ENCODE results near the gene BRD4. TPM values are rescaled to one million over a fixed set of nuclear protein-coding genes. Genes with fewer than 3 reads are reported as not detected.

BRD4 gene
- total and polyA plus RNA-seq, 5 donors from 2014 or later, result 6.6 to 168 (median 9.4) TPM

- H3K27me3 ChIP-seq (ENCODE audit: control insufficient read depth, insufficient read depth, low read length), result no peaks in the 10 kb centered on the region
- Mint-ChIP-seq H3K9me3 (no peaks in the 10 kb centered on the region), H3K4me3 (peak overlapping the region in 3 of 4 donors; percentile 61 to 71 (median 65)), H3K27ac (peak overlapping the region; percentile 72 to 91 (median 81)), H3K27me3 (no peaks in the 10 kb centered on the region), H3K36me3 (no peaks in the 10 kb centered on the region), H3K4me1 (peaks cover 42 to 98% (median 85%) of the 10 kb centered on the region in 4 donors)
- H3K36me3 ChIP-seq (ENCODE audit: control insufficient read depth, insufficient read depth, low read length), result no peaks in the 10 kb centered on the region
- ATAC-seq (ENCODE audit: low read depth in 2 of 2), result peak in 1 of 2 donors; percentile 16
- H3K9me3 ChIP-seq (ENCODE audit: control insufficient read depth in 2 of 2, low read length in 2 of 2), result no peaks in the 10 kb centered on the region
- H3K4me1 ChIP-seq (ENCODE audit: control insufficient read depth, insufficient read depth, low read length, poor library complexity, severe bottlenecking), result peaks cover 99% of the 10 kb centered on the region
- DNase-seq, result no peak
- peak overlapping the region; percentile 62 for H3K4me3 ChIP-seq (ENCODE audit: low read depth, low read length)
- H3K27ac ChIP-seq (ENCODE audit: insufficient read depth, low read length, poor library complexity, severe bottlenecking), result no peak overlapping the region
These were observed 46.3 kb downstream of the BRD4 start for GRCh38 chr19:15285896-15286591.

DNA sequence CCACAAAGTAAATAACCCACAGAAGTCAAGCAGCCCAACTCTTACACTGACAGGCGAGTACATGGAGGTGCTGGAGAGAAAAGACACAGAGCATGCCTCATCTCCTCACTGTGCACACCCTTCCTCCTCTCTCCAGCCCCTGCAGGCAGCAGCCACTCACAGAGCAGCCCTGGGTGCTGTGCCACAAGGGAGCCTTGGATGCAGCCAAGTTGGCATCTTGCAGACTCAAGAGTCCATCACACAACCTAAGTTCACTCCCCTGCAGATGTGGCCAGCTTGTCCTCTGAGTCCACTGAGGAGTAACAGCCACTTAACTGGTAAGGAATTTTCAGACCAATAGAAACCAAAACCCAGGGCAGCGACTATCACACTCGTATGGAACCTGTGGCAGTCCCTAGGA is 47.4 kb downstream of the BRD4 start:
- Mint-ChIP-seq H3K9me3 (no peaks in the 10 kb centered on the region), H3K4me1 (peaks cover 42 to 98% (median 85%) of the 10 kb centered on the region in 4 donors), H3K36me3 (no peaks in the 10 kb centered on the region), H3K4me3 (peak overlapping the region; percentile 61 to 78 (median 68)), H3K27me3 (no peaks in the 10 kb centered on the region), H3K27ac (peak overlapping the region; percentile 75 to 91 (median 85))
- peak in 1 of 2 donors; percentile 26 for ATAC-seq (ENCODE audit: low read depth in 2 of 2)
- no peak overlapping the region for H3K27ac ChIP-seq (ENCODE audit: insufficient read depth, low read length, poor library complexity, severe bottlenecking)
- no peaks in the 10 kb centered on the region for H3K27me3 ChIP-seq (ENCODE audit: control insufficient read depth, insufficient read depth, low read length)
- no peaks in the 10 kb centered on the region for H3K9me3 ChIP-seq (ENCODE audit: control insufficient read depth in 2 of 2, low read length in 2 of 2)
- DNase-seq, result no peak
- peaks cover 98% of the 10 kb centered on the region for H3K4me1 ChIP-seq (ENCODE audit: control insufficient read depth, insufficient read depth, low read length, poor library complexity, severe bottlenecking)
- H3K4me3 ChIP-seq (ENCODE audit: low read depth, low read length), result peak overlapping the region; percentile 59
- no peaks in the 10 kb centered on the region for H3K36me3 ChIP-seq (ENCODE audit: control insufficient read depth, insufficient read depth, low read length)

DNA sequence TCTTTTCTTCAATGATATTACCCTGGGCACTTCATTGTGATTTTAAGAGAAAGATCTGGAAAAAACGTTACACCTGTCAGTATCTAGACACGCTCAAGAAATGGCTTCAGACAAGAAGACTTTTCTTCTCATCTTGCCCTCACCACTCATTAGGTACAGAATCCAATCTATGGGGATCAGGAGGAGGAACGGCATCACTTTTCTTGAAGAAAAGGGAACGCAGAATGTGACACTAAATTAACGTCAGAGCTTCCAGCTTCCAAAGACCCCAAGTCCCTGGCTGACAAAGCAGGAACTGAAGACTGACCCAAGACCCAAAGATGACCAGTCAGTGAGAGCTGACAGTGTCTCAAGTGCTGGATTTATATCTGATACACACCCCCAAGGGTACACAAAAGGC is 48.2 kb downstream of the BRD4 start:
- ATAC-seq (ENCODE audit: low read depth in 2 of 2), result no peak
- H3K27ac ChIP-seq (ENCODE audit: insufficient read depth, low read length, poor library complexity, severe bottlenecking), result no peak overlapping the region
- Mint-ChIP-seq H3K36me3 (no peaks in the 10 kb centered on the region), H3K9me3 (no peaks in the 10 kb centered on the region), H3K27ac (peak overlapping the region; percentile 44 to 91 (median 75)), H3K27me3 (no peaks in the 10 kb centered on the region), H3K4me1 (peaks cover 42 to 98% (median 85%) of the 10 kb centered on the region in 4 donors), H3K4me3 (peak overlapping the region; percentile 61 to 78 (median 67))
- H3K4me3 ChIP-seq (ENCODE audit: low read depth, low read length), result peak overlapping the region; percentile 59
- peaks cover 3% of the 10 kb centered on the region for H3K36me3 ChIP-seq (ENCODE audit: control insufficient read depth, insufficient read depth, low read length)
- H3K9me3 ChIP-seq (ENCODE audit: control insufficient read depth in 2 of 2, low read length in 2 of 2), result no peaks in the 10 kb centered on the region
- no peak for DNase-seq
- peaks cover 98% of the 10 kb centered on the region for H3K4me1 ChIP-seq (ENCODE audit: control insufficient read depth, insufficient read depth, low read length, poor library complexity, severe bottlenecking)
- H3K27me3 ChIP-seq (ENCODE audit: control insufficient read depth, insufficient read depth, low read length), result no peaks in the 10 kb centered on the region

- Histone ChIP-seq H3K27me3 (ENCODE audit: control insufficient read depth, insufficient read depth, low read length) (no peaks in the 10 kb centered on the region), H3K4me1 (ENCODE audit: control insufficient read depth, insufficient read depth, low read length, poor library complexity, severe bottlenecking) (peaks cover 92% of the 10 kb centered on the region), H3K9me3 (ENCODE audit: control insufficient read depth in 2 of 2, low read length in 2 of 2) (no peaks in the 10 kb centered on the region), H3K36me3 (ENCODE audit: control insufficient read depth, insufficient read depth, low read length) (peaks cover 3% of the 10 kb centered on the region), H3K27ac (ENCODE audit: insufficient read depth, low read length, poor library complexity, severe bottlenecking) (peak overlapping the region; percentile 53), H3K4me3 (ENCODE audit: low read depth, low read length) (peak overlapping the region; percentile 59)
- Mint-ChIP-seq H3K27ac (peak overlapping the region; percentile 44 to 91 (median 77)), H3K27me3 (no peaks in the 10 kb centered on the region), H3K9me3 (no peaks in the 10 kb centered on the region), H3K4me3 (peak overlapping the region; percentile 53 to 78 (median 67)), H3K36me3 (no peaks in the 10 kb centered on the region), H3K4me1 (peaks cover 35 to 97% (median 78%) of the 10 kb centered on the region in 4 donors)
- ATAC-seq (ENCODE audit: low read depth in 2 of 2), result no peak
- no peak for DNase-seq
These were observed 49.0 kb downstream of the BRD4 start for GRCh38 chr19:15283141-15283883.

- H3K4me3 Mint-ChIP-seq, result peak overlapping the region in 3 of 4 donors; percentile 5 to 61 (median 36)
These were observed 50.0 kb downstream of the BRD4 start for GRCh38 chr19:15282311-15282705.

GRCh38 chr19:15280915-15281683 is 51.2 kb downstream of the BRD4 start:
- H3K36me3 ChIP-seq (ENCODE audit: control insufficient read depth, insufficient read depth, low read length), result peaks cover 7% of the 10 kb centered on the region
- H3K4me1 Mint-ChIP-seq, result peaks cover 18 to 96% (median 70%) of the 10 kb centered on the region in 4 donors

More at GRCh38 chr19:15282311-15282705, 50.0 kb downstream of the BRD4 start:
- ATAC-seq (ENCODE audit: low read depth in 2 of 2) (no peak), DNase-seq (no peak)
- Mint-ChIP-seq H3K27ac (peak overlapping the region in 2 of 3 donors; percentile 62 to 91), H3K36me3 (no peaks in the 10 kb centered on the region), H3K27me3 (no peaks in the 10 kb centered on the region), H3K4me1 (peaks cover 25 to 94% (median 70%) of the 10 kb centered on the region in 4 donors), H3K9me3 (no peaks in the 10 kb centered on the region)
- peak overlapping the region; percentile 53 for H3K27ac ChIP-seq (ENCODE audit: insufficient read depth, low read length, poor library complexity, severe bottlenecking)
- no peaks in the 10 kb centered on the region for H3K27me3 ChIP-seq (ENCODE audit: control insufficient read depth, insufficient read depth, low read length)
- H3K4me3 ChIP-seq (ENCODE audit: low read depth, low read length), result no peak overlapping the region
- H3K36me3 ChIP-seq (ENCODE audit: control insufficient read depth, insufficient read depth, low read length), result peaks cover 3% of the 10 kb centered on the region
- H3K9me3 ChIP-seq (ENCODE audit: control insufficient read depth in 2 of 2, low read length in 2 of 2), result no peaks in the 10 kb centered on the region
- H3K4me1 ChIP-seq (ENCODE audit: control insufficient read depth, insufficient read depth, low read length, poor library complexity, severe bottlenecking), result peaks cover 84% of the 10 kb centered on the region

GRCh38 chr19:15280048-15280725 is 52.2 kb downstream of the BRD4 start:
- Histone ChIP-seq H3K27ac (ENCODE audit: insufficient read depth, low read length, poor library complexity, severe bottlenecking) (peak overlapping the region; percentile 8), H3K27me3 (ENCODE audit: control insufficient read depth, insufficient read depth, low read length) (no peaks in the 10 kb centered on the region), H3K9me3 (ENCODE audit: control insufficient read depth in 2 of 2, low read length in 2 of 2) (no peaks in the 10 kb centered on the region), H3K36me3 (ENCODE audit: control insufficient read depth, insufficient read depth, low read length) (peaks cover 10% of the 10 kb centered on the region), H3K4me3 (ENCODE audit: low read depth, low read length) (no peak overlapping the region), H3K4me1 (ENCODE audit: control insufficient read depth, insufficient read depth, low read length, poor library complexity, severe bottlenecking) (peaks cover 80% of the 10 kb centered on the region)
- Mint-ChIP-seq H3K36me3 (peaks cover 3% of the 10 kb centered on the region), H3K4me1 (peaks cover 18 to 96% (median 66%) of the 10 kb centered on the region in 4 donors), H3K27ac (peak overlapping the region in 2 of 3 donors; percentile 85 to 91), H3K9me3 (no peaks in the 10 kb centered on the region), H3K4me3 (peak overlapping the region in 3 of 4 donors; percentile 34 to 50 (median 44)), H3K27me3 (no peaks in the 10 kb centered on the region)
- DNase-seq (no peak), ATAC-seq (ENCODE audit: low read depth in 2 of 2) (no peak)

More at GRCh38 chr19:15280915-15281683, 51.2 kb downstream of the BRD4 start:
- H3K9me3 Mint-ChIP-seq, result no peaks in the 10 kb centered on the region
- Histone ChIP-seq H3K27me3 (ENCODE audit: control insufficient read depth, insufficient read depth, low read length) (no peaks in the 10 kb centered on the region), H3K4me3 (ENCODE audit: low read depth, low read length) (no peak overlapping the region), H3K4me1 (ENCODE audit: control insufficient read depth, insufficient read depth, low read length, poor library complexity, severe bottlenecking) (peaks cover 82% of the 10 kb centered on the region), H3K27ac (ENCODE audit: insufficient read depth, low read length, poor library complexity, severe bottlenecking) (peak overlapping the region; percentile 8), H3K9me3 (ENCODE audit: control insufficient read depth in 2 of 2, low read length in 2 of 2) (no peaks in the 10 kb centered on the region)
- peak overlapping the region in 3 of 4 donors; percentile 3 to 44 (median 16) for H3K4me3 Mint-ChIP-seq
- H3K36me3 Mint-ChIP-seq, result peaks cover 3% of the 10 kb centered on the region
- no peak for DNase-seq
- ATAC-seq (ENCODE audit: low read depth in 2 of 2), result no peak
- H3K27ac Mint-ChIP-seq, result peak overlapping the region; percentile 57 to 91 (median 85)
- H3K27me3 Mint-ChIP-seq, result no peaks in the 10 kb centered on the region

Data from CD4-positive, CD25-positive, alpha-beta regulatory T cell (primary cell).